GM12864 (cell line): ENCODE results near the gene PRPF8.
"Not testable (repeated sequence)": the region's sequence is repeated elsewhere in the genome, so short reads cannot be mapped to it uniquely, and the experiment has no call there.

Source experiments
- DNase-seq: peaks from one replicate; pipeline ENCODE4 v3.0.0-alpha.2; 2011; ENCODE audit warnings: low read depth
- H3K4me3 ChIP-seq: 2 replicates; pipeline ENCODE4 v1.5.1; 2011; ENCODE audit warnings: mild to moderate bottlenecking, low read depth, low read length, control low read depth
- TF ChIP-seq, protein P1 (sequence below): IDR thresholded peaks from 2 replicates; pipeline ENCODE4 v1.5.1; 2011; ENCODE audit warnings: low read depth, mild to moderate bottlenecking, moderate library complexity, low read length, control low read depth, inconsistent platforms; ENCODE audit errors: missing control alignments

The PRPF8 gene

GRCh38 chr17:1711804-1712203, 27.1 kb upstream of the PRPF8 start:
- H3K4me3 ChIP-seq = no peak overlapping the region
- TF ChIP-seq, protein P1, sequence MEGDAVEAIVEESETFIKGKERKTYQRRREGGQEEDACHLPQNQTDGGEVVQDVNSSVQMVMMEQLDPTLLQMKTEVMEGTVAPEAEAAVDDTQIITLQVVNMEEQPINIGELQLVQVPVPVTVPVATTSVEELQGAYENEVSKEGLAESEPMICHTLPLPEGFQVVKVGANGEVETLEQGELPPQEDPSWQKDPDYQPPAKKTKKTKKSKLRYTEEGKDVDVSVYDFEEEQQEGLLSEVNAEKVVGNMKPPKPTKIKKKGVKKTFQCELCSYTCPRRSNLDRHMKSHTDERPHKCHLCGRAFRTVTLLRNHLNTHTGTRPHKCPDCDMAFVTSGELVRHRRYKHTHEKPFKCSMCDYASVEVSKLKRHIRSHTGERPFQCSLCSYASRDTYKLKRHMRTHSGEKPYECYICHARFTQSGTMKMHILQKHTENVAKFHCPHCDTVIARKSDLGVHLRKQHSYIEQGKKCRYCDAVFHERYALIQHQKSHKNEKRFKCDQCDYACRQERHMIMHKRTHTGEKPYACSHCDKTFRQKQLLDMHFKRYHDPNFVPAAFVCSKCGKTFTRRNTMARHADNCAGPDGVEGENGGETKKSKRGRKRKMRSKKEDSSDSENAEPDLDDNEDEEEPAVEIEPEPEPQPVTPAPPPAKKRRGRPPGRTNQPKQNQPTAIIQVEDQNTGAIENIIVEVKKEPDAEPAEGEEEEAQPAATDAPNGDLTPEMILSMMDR = no peak
- DNase-seq = no peak

GRCh38 chr17:1710807-1711553, 26.3 kb upstream of the PRPF8 start:
- H3K4me3 ChIP-seq = no peak overlapping the region
- no peak for DNase-seq
- TF ChIP-seq, protein P1 = no peak

DNA sequence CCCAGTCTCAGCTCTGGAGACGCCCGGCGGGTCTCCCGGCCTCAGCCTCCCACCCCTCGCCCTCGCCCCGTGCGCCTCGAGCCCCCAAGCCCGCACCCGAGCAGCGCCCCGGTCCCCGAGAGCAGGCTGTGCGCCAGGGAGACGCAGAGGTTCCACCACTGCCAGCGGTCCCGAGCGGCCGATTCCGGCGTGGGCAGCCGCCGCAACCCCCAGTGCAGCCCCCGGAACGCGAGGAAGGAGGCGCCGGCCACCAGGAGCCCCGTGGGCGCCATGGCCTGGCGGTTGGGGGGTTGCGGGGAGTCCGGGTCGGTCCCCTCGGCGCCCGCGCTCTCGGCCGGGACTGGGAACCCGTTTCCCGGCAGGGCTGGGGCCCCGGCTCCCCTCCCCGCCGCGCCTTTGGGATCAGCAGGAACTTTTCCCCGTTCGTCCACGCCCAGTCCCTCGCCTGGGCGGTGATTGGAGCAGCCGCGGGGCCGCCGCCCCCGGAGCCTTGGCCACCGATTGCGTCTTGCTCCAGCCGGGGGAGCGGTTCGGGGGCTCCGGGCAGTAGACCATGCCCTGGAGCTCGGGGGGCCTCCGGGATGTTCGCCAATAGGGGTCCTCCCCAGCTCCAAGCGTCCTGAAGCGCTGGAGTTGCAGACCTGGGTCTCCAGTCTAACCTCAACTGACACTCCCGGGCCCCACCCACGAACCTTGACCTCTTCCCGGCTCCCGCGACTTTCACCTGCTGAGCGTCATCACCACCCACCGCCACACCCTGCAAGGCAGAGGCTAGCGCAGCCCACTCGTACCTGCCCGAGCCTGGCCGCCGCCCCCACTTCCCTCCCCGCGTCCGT, 25.5 kb upstream of the PRPF8 start, which contains the start of gene TLCD2:
Gene TLCD2 (minus strand): TSS at position 407 of the 836 bp plus-strand sequence. CDS start 135 bp downstream, at position 272.
- H3K4me3 ChIP-seq = peak within 1 kb of the TSS; percentile 53
- no peak for DNase-seq

GRCh38 chr17:1709403-1709951, 24.8 kb upstream of the PRPF8 start:
- DNase-seq = no peak
- no peak overlapping the region for H3K4me3 ChIP-seq

More for the DNA sequence above, 25.5 kb upstream of the PRPF8 start, which contains the start of gene TLCD2:
- TF ChIP-seq, protein P1 = no peak

GRCh38 chr17:1708791-1709346, 24.2 kb upstream of the PRPF8 start:
- H3K4me3 ChIP-seq, DNase-seq: not testable (repeated sequence)

More at GRCh38 chr17:1709403-1709951, 24.8 kb upstream of the PRPF8 start:
- TF ChIP-seq, protein P1 = no peak

- TF ChIP-seq, protein P1 = no peak
- no peak for DNase-seq
- H3K4me3 ChIP-seq = no peak overlapping the region
Measured at GRCh38 chr17:1707107-1707506, 22.4 kb upstream of the PRPF8 start.

DNA sequence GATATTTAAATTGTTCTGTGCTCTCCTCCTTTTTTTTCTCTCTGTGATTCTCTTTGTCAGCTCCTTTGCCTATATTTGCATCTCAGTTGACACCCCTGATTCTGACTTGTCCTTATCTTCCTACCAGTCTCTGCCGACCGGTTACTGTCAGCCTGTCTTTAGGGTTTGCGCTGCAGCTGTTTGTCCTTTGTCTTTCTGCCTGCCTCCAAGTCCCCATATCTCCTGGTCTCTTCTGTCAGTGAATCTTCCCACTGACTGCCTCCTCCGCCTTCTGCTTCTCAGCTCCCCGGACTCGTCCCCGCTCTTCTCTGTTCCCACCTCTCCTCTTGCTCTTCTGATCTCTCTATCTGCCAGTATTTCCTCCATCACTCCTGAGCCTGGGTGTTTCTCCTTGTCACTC, 20.3 kb upstream of the PRPF8 start:
- H3K4me3 ChIP-seq = no peak overlapping the region
- TF ChIP-seq, protein P1 = no peak
- no peak for DNase-seq
